H1 (cell line): Measurements from ENCODE around the gene KLHL30. TPM values are rescaled to one million over a fixed set of nuclear protein-coding genes. Genes with fewer than 3 reads are reported as not detected.
A peak's percentile ranks its signal among the peaks of the same experiment; 100 is the strongest.

ENCODE experiments used
- CTCF ChIA-PET: fragments of 300-600 bp; sonication (Branson Sonifier 250); formaldehyde crosslinking; loops from one replicate; lab custom pipeline; 2021; ENCODE audit not compliant: partially characterized antibody; lab: Charles Lee
- POLR2A ChIA-PET: fragments of 300-600 bp; sonication (Branson Sonifier 250); formaldehyde crosslinking; loops from one replicate; lab custom pipeline; 2021; ENCODE audit warnings: inconsistent platforms; ENCODE audit not compliant: partially characterized antibody; lab: Charles Lee
- DNase-seq, 2 experiments: peaks; one replicate each; pipeline versions ENCODE4 v3.0.0 to v3.0.0-alpha.2; 2010 to 2022; ENCODE audit warnings: low spot score in 2 of 2, low read depth in 1 of 2, mixed read lengths in 1 of 2
- FAIRE-seq: peaks from 2 replicates; lab custom pipeline; 2011; peaks lifted over from hg19 to GRCh38; lab: Jason Lieb, UNC
- H2AFZ ChIP-seq: 2 replicates; pipeline ENCODE4 v1.8.1; 2012; ENCODE audit warnings: low read length, inconsistent platforms
- H2AK5ac ChIP-seq: 2 replicates; pipeline ENCODE4 v1.6.1; 2013; ENCODE audit warnings: low read depth, low read length
- H2BK120ac ChIP-seq: replicated peaks from 2 replicates; pipeline ENCODE3; 2013; ENCODE audit warnings: low read depth, low read length, inconsistent platforms
- H2BK12ac ChIP-seq: 2 replicates; pipeline ENCODE4 v1.6.1; 2013; ENCODE audit warnings: low read depth, low read length
- H2BK15ac ChIP-seq: 2 replicates; pipeline ENCODE4 v1.6.1; 2013; ENCODE audit warnings: low read length
- H2BK20ac ChIP-seq: 2 replicates; pipeline ENCODE4 v1.6.1; 2013; ENCODE audit warnings: low read length
- H2BK5ac ChIP-seq: 2 replicates; pipeline ENCODE4 v1.6.1; 2013; ENCODE audit warnings: low read depth, low read length
- H3K14ac ChIP-seq: 2 replicates; pipeline ENCODE4 v1.6.1; 2013; ENCODE audit warnings: inconsistent platforms; ENCODE audit not compliant: insufficient read length
- H3K18ac ChIP-seq: 2 replicates; pipeline ENCODE4 v1.6.1; 2013; ENCODE audit warnings: low read length; ENCODE audit errors: extremely low read depth
- H3K23ac ChIP-seq: 2 replicates; pipeline ENCODE4 v1.6.1; 2013; ENCODE audit warnings: inconsistent platforms; ENCODE audit not compliant: insufficient read length
- H3K23me2 ChIP-seq: 2 replicates; pipeline ENCODE4 v1.6.1; 2013; ENCODE audit warnings: low read depth, low read length
- H3K27ac ChIP-seq: 2 replicates; pipeline ENCODE4 v1.6.1; 2011; ENCODE audit warnings: low read depth, low read length, inconsistent platforms
- H3K27me3 ChIP-seq, 4 experiments: replicated peaks in 1 of 4; 1 replicate in 1 of 4; 2 replicates in 3 of 4; pipeline versions ENCODE4 v1.6.1 to v1.8.1; 2011 to 2013; ENCODE audit warnings: low read length in 3 of 4, mild to moderate bottlenecking in 3 of 4, inconsistent platforms in 2 of 4, mixed read lengths in 2 of 4, moderate library complexity in 1 of 4; ENCODE audit not compliant: control insufficient read depth in 3 of 4, insufficient read depth in 3 of 4; ENCODE audit errors: extremely low read depth in 1 of 4
- H3K36me3 ChIP-seq, 4 experiments: 2 replicates each; pipeline versions ENCODE4 v1.6.1 to v1.8.1; 2011 to 2013; ENCODE audit warnings: mild to moderate bottlenecking in 4 of 4, low read length in 3 of 4, moderate library complexity in 2 of 4, control low read depth in 1 of 4, inconsistent platforms in 1 of 4; ENCODE audit not compliant: insufficient read depth in 4 of 4, control insufficient read depth in 2 of 4
- H3K4ac ChIP-seq: replicated peaks from 2 replicates; pipeline ENCODE3; 2013; ENCODE audit warnings: low read length, low read depth, mixed read lengths, inconsistent platforms; ENCODE audit not compliant: insufficient read length
- H3K4me1 ChIP-seq, 4 experiments: replicated peaks in 1 of 4; 1 replicate in 1 of 4; 2 replicates in 3 of 4; pipeline versions ENCODE4 v1.6.1 to v1.8.1; 2011 to 2013; ENCODE audit warnings: low read length in 3 of 4, inconsistent platforms in 2 of 4, mixed read lengths in 1 of 4; ENCODE audit not compliant: insufficient read depth in 4 of 4, control insufficient read depth in 3 of 4
- H3K4me2 ChIP-seq, 2 experiments: 2 replicates each; pipeline versions ENCODE4 v1.6.1 to v1.8.1; 2011 to 2013; ENCODE audit warnings: low read depth in 2 of 2, low read length in 2 of 2, control low read depth in 1 of 2, inconsistent platforms in 1 of 2, mild to moderate bottlenecking in 1 of 2; ENCODE audit not compliant: insufficient read depth in 1 of 2
- H3K4me3 ChIP-seq, 4 experiments: fragments of 200-600, 300-600 bp in 1 of 4; sonication (generic), shearing (Covaris generic), sonication (Bioruptor Twin) in 1 of 4; 2 replicates each; pipeline versions ENCODE4 v1.5.1 to v1.8.1; 2011 to 2016; ENCODE audit warnings: low read length in 4 of 4, low read depth in 3 of 4, control low read depth in 2 of 4, inconsistent platforms in 2 of 4, mild to moderate bottlenecking in 2 of 4, mixed read lengths in 1 of 4, moderate library complexity in 1 of 4; ENCODE audit not compliant: insufficient read depth in 2 of 4; ENCODE audit errors: extremely low read depth in 1 of 4
- H3K56ac ChIP-seq: replicated peaks from 2 replicates; pipeline ENCODE3; 2013; ENCODE audit warnings: low read depth, mild to moderate bottlenecking, mixed read lengths, low read length, inconsistent platforms; ENCODE audit not compliant: insufficient read length
- H3K79me1 ChIP-seq: 2 replicates; pipeline ENCODE4 v1.6.1; 2013; ENCODE audit warnings: low read depth, low read length, control low read depth
- H3K79me2 ChIP-seq, 2 experiments: 2 replicates each; pipeline versions ENCODE4 v1.6.1 to v1.8.1; 2012 to 2013; ENCODE audit warnings: low read length in 2 of 2, mild to moderate bottlenecking in 2 of 2, inconsistent platforms in 1 of 2; ENCODE audit not compliant: insufficient read depth in 2 of 2, control insufficient read depth in 1 of 2
- H3K9ac ChIP-seq, 4 experiments: replicated peaks in 1 of 4; 1 replicate in 1 of 4; 2 replicates in 3 of 4; pipeline versions ENCODE4 v1.6.1 to v1.8.1; 2011 to 2013; ENCODE audit warnings: low read depth in 3 of 4, low read length in 3 of 4, control low read depth in 2 of 4, mild to moderate bottlenecking in 2 of 4, moderate library complexity in 2 of 4, inconsistent platforms in 1 of 4; ENCODE audit errors: extremely low read depth in 1 of 4
- H3K9me3 ChIP-seq, 2 experiments: 2 replicates each; pipeline versions ENCODE4 v1.6.1 to v1.8.1; 2012 to 2013; ENCODE audit warnings: mild to moderate bottlenecking in 2 of 2, moderate library complexity in 2 of 2, control low read depth in 1 of 2, inconsistent platforms in 1 of 2, low read depth in 1 of 2, low read length in 1 of 2, mixed read lengths in 1 of 2; ENCODE audit not compliant: insufficient read depth in 2 of 2
- H4K20me1 ChIP-seq, 2 experiments: replicated peaks in 1 of 2; 2 replicates each; pipeline versions ENCODE3 to v1.8.1; 2011 to 2013; ENCODE audit warnings: inconsistent platforms in 2 of 2, low read length in 2 of 2, mild to moderate bottlenecking in 1 of 2; ENCODE audit not compliant: insufficient read depth in 2 of 2, control insufficient read depth in 1 of 2
- H4K5ac ChIP-seq: 2 replicates; pipeline ENCODE4 v1.6.1; 2013; ENCODE audit warnings: low read length, low read depth, mixed read lengths, inconsistent platforms; ENCODE audit not compliant: insufficient read length
- H4K8ac ChIP-seq: 2 replicates; pipeline ENCODE4 v1.8.0; 2013; ENCODE audit warnings: mild to moderate bottlenecking, moderate library complexity, low read length, inconsistent platforms; ENCODE audit not compliant: insufficient read depth; ENCODE audit errors: extremely low read depth
- H4K91ac ChIP-seq: replicated peaks from 2 replicates; pipeline ENCODE3; 2013; ENCODE audit warnings: low read length, mixed read lengths, inconsistent platforms; ENCODE audit not compliant: insufficient read length
- CBX5 ChIP-seq: fragments of 300-800, 300-1000 bp; sonication (generic); IDR thresholded peaks from 2 replicates; pipeline ENCODE4 v1.7.1; 2016; ENCODE audit warnings: antibody characterized with exemption, low read length, low read depth
- CTCF ChIP-seq, 3 experiments: IDR thresholded peaks; 1 replicate in 2 of 3; 2 replicates in 1 of 3; pipeline versions ENCODE4 v1.5.1 to v1.6.1; 2011; ENCODE audit warnings: low read length in 3 of 3, mild to moderate bottlenecking in 3 of 3, inconsistent platforms in 2 of 3, low read depth in 1 of 3, moderate library complexity in 1 of 3; ENCODE audit not compliant: insufficient read depth in 1 of 3; ENCODE audit errors: control extremely low read depth in 1 of 3
- MAFK ChIP-seq: IDR thresholded peaks from 2 replicates; pipeline ENCODE4 v1.6.1; 2012; ENCODE audit warnings: low read depth, mild to moderate bottlenecking, improper control_type of control experiment, low read length
- RNF2 ChIP-seq: fragments of 200-900, 300-1000 bp; sonication (generic); IDR thresholded peaks from 2 replicates; pipeline ENCODE4 v1.7.1; 2016; ENCODE audit warnings: borderline replicate concordance, low read depth, mild to moderate bottlenecking, antibody characterized with exemption, low read length; ENCODE audit not compliant: poor library complexity, severe bottlenecking; ENCODE audit errors: missing control alignments
- WGBS, 2 experiments: shearing (Covaris generic) in 1 of 2; methylation state at CpG; one replicate each; pipeline versions ENCODE4 v1.1.6 to v1.1.7; 2013 to 2015; ENCODE audit warnings: low lambda C conversion rate in 2 of 2, mixed read lengths in 2 of 2, inconsistent platforms in 1 of 2, low coverage in 1 of 2, missing lambda C conversion rate in 1 of 2; ENCODE audit not compliant: insufficient replicate concordance in 2 of 2, insufficient coverage in 1 of 2, insufficient read length in 1 of 2; ENCODE audit errors: extremely low coverage in 1 of 2, missing lambda C conversion rate in 1 of 2; 5-methylcytosine and 5-hydroxymethylcytosine counted together
- polyA plus RNA-seq, 7 experiments: library from polyadenylated mRNA; depleted of rRNA in 3 of 7; stranded (reverse) in 5 of 7; unstranded in 2 of 7; fragments of >200 nt in 5 of 7; fragments of 200-250 nt in 2 of 7; gene quantifications; 1 replicate in 5 of 7; 2 replicates in 1 of 7; 4 replicates in 1 of 7; pipeline versions ENCODE4 v1.2.1 to v1.2.3, GENCODE V29; 2011 to 2013; ENCODE audit warnings: missing spikeins in 2 of 7, mixed read lengths in 2 of 7
- total RNA-seq: library from RNA; stranded (reverse); fragmentation: NEBNext Ultra II Directional; extraction: Animal tissue kit (Norgen Biotek cat#: 25700); gene quantifications from 2 replicates; pipeline ENCODE4 v1.2.1, GENCODE V29; 2021
- TF ChIP-seq, protein P1 (sequence below): IDR thresholded peaks from 2 replicates; pipeline ENCODE4 v1.6.1; 2012; ENCODE audit warnings: low read length, inconsistent platforms

KLHL30 gene
- total and polyA plus RNA-seq, 2 of the 8 experiments (the other 6 are each of a cell fraction or from before 2014, with no cell fraction given) = not detected

- Histone ChIP-seq H3K79me2 (no peaks in the 10 kb centered on the region), H3K56ac (peak overlapping the region; percentile 69), H3K14ac (no peak overlapping the region), H2BK120ac (no peak overlapping the region), H3K23ac (no peak overlapping the region), H2BK5ac (no peak overlapping the region), H3K36me3 (no peaks in the 10 kb centered on the region; a peak in 1 of 8 replicates), H2BK12ac (0 out of 2 replicates have a peak overlapping the region, but pooled peaks have one; percentile 27), H4K8ac (no peak overlapping the region), H2AK5ac (peak overlapping the region; percentile 69; the same call in 1 of the 2 replicates), H2AFZ (no peak overlapping the region), H4K20me1 (peaks cover 0 to 14% of the 10 kb centered on the region in 2 experiments), H3K4me1 (peaks cover 0 to 13% (median 0%) of the 10 kb centered on the region in 4 experiments; a peak in 2 of 7 replicates), H3K4ac (peak overlapping the region; percentile 78), H2BK15ac (peak overlapping the region; percentile 48), H3K4me2 (peak overlapping the region in 1 of 2 experiments; percentile 9; a peak in 1 of 4 replicates), H3K23me2 (peaks cover 15% of the 10 kb centered on the region), H3K4me3 (no peak overlapping the region), H3K9ac (no peak overlapping the region), H2BK20ac (no peak overlapping the region), H4K5ac (no peak overlapping the region), H3K18ac (no peak overlapping the region; the same call in 1 of the 2 replicates), H3K27ac (no peak overlapping the region), H3K9me3 (0 out of 4 replicates have a peak, but pooled peaks cover 0 to 4% of the 10 kb centered on the region in 2 experiments), H3K27me3 (no peaks in the 10 kb centered on the region), H3K79me1 (no peaks in the 10 kb centered on the region), H4K91ac (peak overlapping the region; percentile 95)
- no peak for FAIRE-seq
- POLR2A ChIA-PET = interaction anchor here (1.4 kb wide), 1 partner anchor 33 kb away, joined by 5 read pairs; no protein-coding TSS in a partner anchor
- CTCF ChIA-PET = interaction anchor here (0.8 to 5.3 kb wide), 9 partner anchors 10 to 203 kb away, joined by 3 to 41 read pairs (median 4); partner anchors contain the start of gene KLHL30
- WGBS, 2 experiments = 80% methylated on average over 20 of the region's 36 CpGs; no CpG with 5 or more reads in 1 of the 2 experiments
- no peak for DNase-seq
- TF ChIP-seq, protein P1, sequence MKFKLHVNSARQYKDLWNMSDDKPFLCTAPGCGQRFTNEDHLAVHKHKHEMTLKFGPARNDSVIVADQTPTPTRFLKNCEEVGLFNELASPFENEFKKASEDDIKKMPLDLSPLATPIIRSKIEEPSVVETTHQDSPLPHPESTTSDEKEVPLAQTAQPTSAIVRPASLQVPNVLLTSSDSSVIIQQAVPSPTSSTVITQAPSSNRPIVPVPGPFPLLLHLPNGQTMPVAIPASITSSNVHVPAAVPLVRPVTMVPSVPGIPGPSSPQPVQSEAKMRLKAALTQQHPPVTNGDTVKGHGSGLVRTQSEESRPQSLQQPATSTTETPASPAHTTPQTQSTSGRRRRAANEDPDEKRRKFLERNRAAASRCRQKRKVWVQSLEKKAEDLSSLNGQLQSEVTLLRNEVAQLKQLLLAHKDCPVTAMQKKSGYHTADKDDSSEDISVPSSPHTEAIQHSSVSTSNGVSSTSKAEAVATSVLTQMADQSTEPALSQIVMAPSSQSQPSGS = no peak
- no peak for TF ChIP-seq RNF2
- TF ChIP-seq CTCF (IDR thresholded peaks at IDR 0.05; ENCODE audit: control extremely low read depth in 1 of 3, insufficient read depth in 1 of 3, low read depth in 1 of 3, low read length in 3 of 3) = no peak
- no peak for TF ChIP-seq CBX5
- TF ChIP-seq MAFK = no peak
Measured at GRCh38 chr2:238127165-238128060, 11.1 kb upstream of the KLHL30 start.
